ENCODE measurements around the gene HELZ.

DNA sequence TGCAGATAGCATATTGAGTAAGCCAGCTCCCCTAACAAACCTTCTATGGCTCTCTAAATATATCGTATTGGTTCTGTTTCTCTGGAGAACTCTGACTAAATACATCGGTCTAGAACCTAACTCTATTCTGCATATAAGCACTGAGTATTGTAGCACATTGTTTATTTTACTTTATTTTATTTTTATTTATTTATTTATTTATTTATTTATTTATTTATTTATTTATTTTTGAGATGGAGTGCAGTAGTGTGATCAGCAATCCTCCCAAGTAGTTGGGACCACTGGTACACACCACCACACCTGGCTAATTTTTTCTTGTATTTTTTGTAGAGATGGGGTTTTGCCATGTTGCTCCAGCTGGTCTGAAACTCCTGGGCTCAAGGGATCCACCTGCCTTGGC is 28.9 kb upstream of the HELZ start:
- TF ChIP-seq, protein P1, sequence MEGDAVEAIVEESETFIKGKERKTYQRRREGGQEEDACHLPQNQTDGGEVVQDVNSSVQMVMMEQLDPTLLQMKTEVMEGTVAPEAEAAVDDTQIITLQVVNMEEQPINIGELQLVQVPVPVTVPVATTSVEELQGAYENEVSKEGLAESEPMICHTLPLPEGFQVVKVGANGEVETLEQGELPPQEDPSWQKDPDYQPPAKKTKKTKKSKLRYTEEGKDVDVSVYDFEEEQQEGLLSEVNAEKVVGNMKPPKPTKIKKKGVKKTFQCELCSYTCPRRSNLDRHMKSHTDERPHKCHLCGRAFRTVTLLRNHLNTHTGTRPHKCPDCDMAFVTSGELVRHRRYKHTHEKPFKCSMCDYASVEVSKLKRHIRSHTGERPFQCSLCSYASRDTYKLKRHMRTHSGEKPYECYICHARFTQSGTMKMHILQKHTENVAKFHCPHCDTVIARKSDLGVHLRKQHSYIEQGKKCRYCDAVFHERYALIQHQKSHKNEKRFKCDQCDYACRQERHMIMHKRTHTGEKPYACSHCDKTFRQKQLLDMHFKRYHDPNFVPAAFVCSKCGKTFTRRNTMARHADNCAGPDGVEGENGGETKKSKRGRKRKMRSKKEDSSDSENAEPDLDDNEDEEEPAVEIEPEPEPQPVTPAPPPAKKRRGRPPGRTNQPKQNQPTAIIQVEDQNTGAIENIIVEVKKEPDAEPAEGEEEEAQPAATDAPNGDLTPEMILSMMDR (IDR thresholded peaks at IDR 0.05; ENCODE audit: low read length) = no peak
- no peak for TF ChIP-seq EZH2 (IDR thresholded peaks at IDR 0.05; ENCODE audit: borderline replicate concordance, low read length)

Measured in OCI-LY1 (cell line).